ENCODE measurements around the gene ACACB. TPM values are rescaled to one million over a fixed set of nuclear protein-coding genes. Genes with fewer than 3 reads are reported as not detected.

Gene ACACB
- total RNA-seq, 1 donor from 2014 or later: 5.9 TPM

- Mint-ChIP-seq H3K36me3 (ENCODE audit: low read depth) (peaks cover 18% of the 10 kb centered on the region), H3K27me3 (ENCODE audit: low read depth) (no peaks in the 10 kb centered on the region), H3K9me3 (ENCODE audit: low read depth) (peaks cover 11% of the 10 kb centered on the region), H3K27ac (ENCODE audit: unreplicated experiment) (no peak overlapping the region), H3K4me3 (ENCODE audit: unreplicated experiment) (no peak overlapping the region), H3K4me1 (ENCODE audit: low read depth) (peaks cover 3% of the 10 kb centered on the region)
- no peak for DNase-seq (ENCODE audit: low spot score)
- TF ChIP-seq CTCF (IDR thresholded peaks at IDR 0.05): no peak
Observed at GRCh38 chr12:109250523-109250922, 134.1 kb downstream of the ACACB start.

GRCh38 chr12:109252799-109253198 lies 136.4 kb downstream of the ACACB start:
- peaks cover 14% of the 10 kb centered on the region for H3K36me3 Mint-ChIP-seq (ENCODE audit: low read depth)
- no peaks in the 10 kb centered on the region for H3K27me3 Mint-ChIP-seq (ENCODE audit: low read depth)
- peaks cover 11% of the 10 kb centered on the region for H3K9me3 Mint-ChIP-seq (ENCODE audit: low read depth)
- H3K4me3 Mint-ChIP-seq (ENCODE audit: unreplicated experiment): no peak overlapping the region
- peaks cover 3% of the 10 kb centered on the region for H3K4me1 Mint-ChIP-seq (ENCODE audit: low read depth)
- DNase-seq (ENCODE audit: low spot score): no peak
- no peak overlapping the region for H3K27ac Mint-ChIP-seq (ENCODE audit: unreplicated experiment)
- no peak for TF ChIP-seq CTCF (IDR thresholded peaks at IDR 0.05)

- no peak for TF ChIP-seq CTCF (IDR thresholded peaks at IDR 0.05)
- Mint-ChIP-seq H3K4me1 (ENCODE audit: low read depth) (peaks cover 3% of the 10 kb centered on the region), H3K9me3 (ENCODE audit: low read depth) (peaks cover 11% of the 10 kb centered on the region), H3K27me3 (ENCODE audit: low read depth) (no peaks in the 10 kb centered on the region), H3K36me3 (ENCODE audit: low read depth) (peaks cover 13% of the 10 kb centered on the region), H3K4me3 (ENCODE audit: unreplicated experiment) (no peak overlapping the region), H3K27ac (ENCODE audit: unreplicated experiment) (no peak overlapping the region)
- DNase-seq (ENCODE audit: low spot score): no peak
Observed at GRCh38 chr12:109253913-109254544, 137.6 kb downstream of the ACACB start.

GRCh38 chr12:109255377-109255776 lies 139.0 kb downstream of the ACACB start:
- Mint-ChIP-seq H3K27me3 (ENCODE audit: low read depth) (no peaks in the 10 kb centered on the region), H3K36me3 (ENCODE audit: low read depth) (peaks cover 13% of the 10 kb centered on the region), H3K9me3 (ENCODE audit: low read depth) (peaks cover 11% of the 10 kb centered on the region), H3K27ac (ENCODE audit: unreplicated experiment) (no peak overlapping the region), H3K4me1 (ENCODE audit: low read depth) (peaks cover 3% of the 10 kb centered on the region), H3K4me3 (ENCODE audit: unreplicated experiment) (no peak overlapping the region)
- TF ChIP-seq CTCF (IDR thresholded peaks at IDR 0.05): peak; percentile 43
- no peak for DNase-seq (ENCODE audit: low spot score)

GRCh38 chr12:109256011-109256410 lies 139.6 kb downstream of the ACACB start:
- H3K27me3 Mint-ChIP-seq (ENCODE audit: low read depth): no peaks in the 10 kb centered on the region
- H3K4me3 Mint-ChIP-seq (ENCODE audit: unreplicated experiment): no peak overlapping the region

More at GRCh38 chr12:109256011-109256410, 139.6 kb downstream of the ACACB start:
- Mint-ChIP-seq H3K36me3 (ENCODE audit: low read depth) (peaks cover 13% of the 10 kb centered on the region), H3K4me1 (ENCODE audit: low read depth) (no peaks in the 10 kb centered on the region), H3K9me3 (ENCODE audit: low read depth) (peaks cover 11% of the 10 kb centered on the region), H3K27ac (ENCODE audit: unreplicated experiment) (no peak overlapping the region)
- no peak for TF ChIP-seq CTCF (IDR thresholded peaks at IDR 0.05)
- DNase-seq (ENCODE audit: low spot score): no peak
